SIG-M5 (cell line): ENCODE results near the gene HECW1.
"Not testable (repeated sequence)": the region's sequence is repeated elsewhere in the genome, so short reads cannot be mapped to it uniquely, and the experiment has no call there.

Experiments
- DNase-seq: peaks from one replicate; lab custom pipeline; 2025; lab: John Stamatoyannopoulos, UW

Gene HECW1

DNA sequence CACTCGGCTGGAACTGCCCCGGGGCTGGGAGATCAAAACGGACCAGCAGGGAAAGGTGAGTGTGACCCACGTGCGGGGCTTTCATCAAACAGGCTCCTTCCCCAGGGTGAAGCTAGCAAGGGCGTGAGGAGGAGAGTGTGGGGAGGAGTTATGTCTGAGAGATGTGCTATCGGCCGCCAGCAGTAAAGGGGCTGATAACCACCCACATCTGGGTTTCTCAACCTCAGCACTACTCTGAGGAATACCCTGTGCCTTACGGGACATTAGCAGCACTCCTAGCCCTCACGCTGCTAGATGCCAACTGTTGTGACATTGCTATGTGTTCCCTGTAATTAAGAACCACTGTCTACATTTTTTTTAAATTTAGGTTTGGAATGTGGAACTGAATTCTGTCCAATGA, 356.6 kb downstream of the HECW1 start:
- DNase-seq: no peak

DNA sequence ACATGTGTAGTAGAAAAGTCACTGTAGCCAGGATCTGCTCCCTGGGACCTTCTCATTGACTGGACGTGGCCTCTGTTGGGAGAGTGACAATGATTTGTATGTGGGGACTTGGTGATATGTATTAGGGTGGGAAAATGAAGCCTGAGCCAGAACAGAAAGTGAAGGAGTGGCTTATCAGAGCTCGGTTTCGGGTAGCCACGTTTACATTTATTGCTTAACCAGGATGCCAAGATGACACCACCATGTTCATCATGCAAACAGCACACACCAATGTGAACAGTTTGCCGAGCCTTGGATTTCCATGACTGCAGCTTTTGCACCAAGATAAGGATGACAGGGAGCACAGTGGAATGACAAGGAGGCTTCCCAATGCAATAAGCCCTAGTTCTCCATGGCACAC, 357.7 kb downstream of the HECW1 start:
- DNase-seq: no peak

DNA sequence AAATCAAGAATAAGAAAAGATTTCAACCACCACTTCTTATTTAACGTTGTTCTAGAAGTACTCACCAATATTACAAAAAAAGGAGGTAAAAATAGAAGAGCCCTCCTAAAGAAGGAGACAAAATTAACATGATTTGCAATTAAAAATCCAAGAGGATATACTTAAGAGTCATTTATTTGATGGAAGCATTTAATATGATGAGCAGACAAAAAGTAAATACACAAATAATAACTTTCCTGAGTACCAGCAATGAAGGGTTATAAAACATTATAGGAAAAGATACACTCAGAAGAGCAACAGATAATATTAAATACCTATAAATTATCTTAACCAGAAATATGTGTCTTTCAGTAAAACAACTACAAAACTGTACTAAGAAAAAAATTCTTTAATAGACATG, 363.5 kb downstream of the HECW1 start:
- DNase-seq: no peak

DNA sequence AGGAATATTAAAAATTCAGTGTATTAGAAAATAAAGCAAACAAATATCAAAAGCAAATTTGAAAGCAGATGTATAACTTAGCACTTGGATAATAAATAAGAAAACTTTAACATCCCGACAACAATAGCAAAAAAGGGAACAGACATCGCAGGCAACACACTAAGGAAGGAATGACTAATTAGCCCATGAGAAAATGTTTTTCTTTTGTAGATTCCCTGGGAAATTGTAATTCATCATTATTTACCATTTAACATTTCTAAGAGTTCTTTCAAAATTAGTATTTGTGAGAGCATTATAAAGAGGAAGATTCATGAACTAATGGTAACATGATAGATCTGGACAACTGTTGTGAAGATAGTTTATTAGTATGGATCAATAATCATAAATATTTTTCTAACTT, 364.4 kb downstream of the HECW1 start:
- no peak for DNase-seq

DNA sequence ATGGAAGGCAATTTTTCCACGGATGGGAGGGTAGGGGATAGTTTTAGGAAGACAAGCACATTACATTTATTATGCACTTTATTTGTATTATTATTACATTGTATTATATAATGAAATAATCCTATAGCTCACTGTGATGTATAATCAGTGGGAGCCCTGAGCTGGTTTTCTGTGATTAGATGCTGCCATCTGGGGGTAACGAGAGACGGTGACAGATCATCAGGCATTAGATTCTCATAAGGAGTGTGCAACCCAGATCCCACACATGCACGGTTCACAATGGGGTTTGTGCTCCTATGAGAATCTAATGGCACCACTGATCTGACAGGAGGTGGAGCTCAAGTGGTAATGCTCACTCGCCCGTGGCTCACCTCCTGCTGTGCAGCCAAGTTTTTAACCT, 366.6 kb downstream of the HECW1 start:
- no peak for DNase-seq

DNA sequence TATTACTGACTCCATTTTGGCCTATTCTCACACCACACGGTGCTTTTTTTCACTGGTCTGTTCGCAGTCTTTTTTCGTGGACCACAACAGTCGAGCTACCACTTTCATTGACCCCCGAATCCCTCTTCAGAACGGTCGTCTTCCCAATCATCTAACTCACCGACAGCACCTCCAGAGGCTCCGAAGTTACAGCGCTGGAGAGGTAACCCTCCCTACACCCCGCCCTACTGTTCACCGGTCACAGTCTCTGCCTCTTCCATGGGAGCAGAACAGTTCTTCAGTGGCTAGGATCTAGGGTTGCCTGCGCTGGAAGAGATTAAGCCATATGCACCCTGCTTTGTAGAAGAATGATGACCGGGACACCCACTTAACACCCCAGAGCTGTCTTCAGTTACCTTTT, 367.1 kb downstream of the HECW1 start:
- DNase-seq: no peak

DNA sequence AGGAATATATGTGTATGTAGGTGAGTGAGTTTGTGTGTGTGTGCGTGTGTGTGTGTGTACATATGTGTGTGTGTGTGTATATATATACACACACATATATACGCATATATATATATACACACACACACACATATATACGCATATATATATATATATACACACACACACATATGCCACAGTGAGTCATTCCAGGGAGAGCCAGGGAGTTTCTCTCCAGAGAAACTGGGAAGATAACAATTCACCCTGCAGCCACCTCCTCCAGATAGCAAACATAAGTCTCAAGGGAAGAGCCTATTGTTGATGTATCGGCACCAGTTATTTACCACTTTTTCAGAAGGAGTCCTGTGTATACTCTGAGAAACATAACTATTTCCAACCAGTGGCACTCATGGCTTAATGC, 368.1 kb downstream of the HECW1 start:
- no peak for DNase-seq

DNA sequence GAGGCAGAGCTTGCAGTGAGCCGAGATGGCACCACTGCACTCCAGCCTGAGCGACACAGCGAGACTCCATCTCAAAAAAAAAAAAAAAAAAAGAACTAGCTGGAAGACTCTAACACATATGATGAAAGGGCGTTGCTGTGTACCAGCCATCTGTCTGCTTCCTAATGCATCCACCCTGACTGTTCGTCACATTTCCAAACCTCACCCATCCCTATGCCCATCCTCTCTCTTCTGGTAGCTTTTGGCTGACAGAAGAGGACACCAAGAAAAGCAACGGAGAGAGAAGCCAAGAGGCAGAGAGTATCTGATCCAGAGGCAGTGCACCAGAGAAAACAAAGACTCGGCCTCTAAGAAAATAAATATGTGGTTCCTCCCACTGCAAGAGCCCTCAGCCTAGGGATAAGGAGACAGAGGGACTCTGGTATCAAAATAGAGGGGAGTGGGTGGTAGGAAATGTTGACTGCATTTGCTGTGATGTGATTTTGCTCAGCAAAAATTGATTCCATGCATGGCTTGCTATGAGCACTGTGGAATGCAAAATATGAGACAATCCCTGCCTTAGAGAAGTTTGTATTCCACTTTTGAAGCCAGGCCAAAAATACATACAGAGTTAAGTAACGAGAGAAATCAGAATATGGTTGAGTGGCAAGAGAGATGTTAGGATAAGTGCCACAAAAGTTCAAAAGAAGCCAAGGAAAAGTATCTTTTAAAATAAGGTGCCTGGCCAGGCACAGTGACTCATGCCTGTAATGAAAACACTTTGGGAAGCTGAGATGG, 369.6 kb downstream of the HECW1 start:
- DNase-seq: no peak

DNA sequence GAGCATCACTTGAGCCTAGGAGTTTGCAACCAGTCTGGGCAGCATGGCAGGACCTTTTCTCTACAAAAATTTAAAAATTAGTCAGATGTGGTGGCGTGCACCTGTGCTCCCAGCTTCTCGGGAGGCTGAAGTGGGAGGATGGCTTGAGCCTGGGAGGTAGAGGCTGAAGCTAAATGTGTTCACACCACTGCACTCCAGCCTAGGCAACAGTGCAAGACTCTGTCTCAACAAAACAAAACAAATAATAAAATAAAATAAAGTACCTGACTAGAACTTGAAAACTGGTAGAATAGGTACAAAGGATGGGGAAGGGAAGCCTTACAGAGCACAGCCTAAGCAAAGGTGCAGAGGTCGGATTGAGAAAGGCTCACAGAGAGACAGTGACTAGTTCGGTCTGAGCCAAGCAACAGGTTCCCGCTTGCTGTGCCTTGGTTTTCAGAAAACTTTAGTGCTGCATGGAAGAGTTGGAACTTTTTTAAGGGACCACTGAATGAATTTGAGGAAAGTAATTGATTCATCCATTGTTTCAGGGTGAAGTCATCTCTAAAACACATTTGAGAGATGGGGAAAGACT, 370.3 kb downstream of the HECW1 start:
- DNase-seq: no peak

DNA sequence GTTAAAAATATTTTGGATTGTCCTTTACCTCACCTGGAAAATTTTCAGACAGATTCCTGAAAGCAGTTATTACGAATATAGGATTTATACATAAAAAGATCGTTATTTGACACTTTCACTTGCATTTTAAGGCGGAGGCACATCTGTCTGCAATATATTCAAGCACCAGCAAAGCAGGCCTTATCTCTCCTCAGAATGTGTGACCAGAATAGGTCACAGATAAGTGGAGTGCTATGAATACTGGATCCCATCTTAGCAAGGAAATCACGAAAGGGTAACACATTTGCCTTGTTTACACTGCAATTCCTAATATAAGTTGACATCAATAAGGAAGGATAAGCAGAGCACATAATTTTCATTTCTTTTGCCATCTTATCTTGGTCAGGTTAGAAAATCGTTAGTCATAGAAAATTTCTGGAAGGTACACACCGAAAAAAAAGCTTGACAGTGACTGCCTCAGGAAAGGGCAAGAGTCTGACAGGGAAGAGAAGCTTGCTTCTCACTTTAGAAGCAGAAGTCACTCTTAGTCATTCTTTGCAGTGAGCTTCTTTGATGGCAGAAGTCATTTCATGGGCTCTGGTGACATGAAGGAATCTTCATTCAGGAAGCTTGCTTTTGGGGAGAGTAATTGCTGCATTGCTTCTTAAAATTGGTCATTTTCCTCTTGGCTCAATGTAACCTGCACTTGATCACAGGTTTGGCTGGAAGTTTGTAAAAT, 372.4 kb downstream of the HECW1 start:
- no peak for DNase-seq

DNA sequence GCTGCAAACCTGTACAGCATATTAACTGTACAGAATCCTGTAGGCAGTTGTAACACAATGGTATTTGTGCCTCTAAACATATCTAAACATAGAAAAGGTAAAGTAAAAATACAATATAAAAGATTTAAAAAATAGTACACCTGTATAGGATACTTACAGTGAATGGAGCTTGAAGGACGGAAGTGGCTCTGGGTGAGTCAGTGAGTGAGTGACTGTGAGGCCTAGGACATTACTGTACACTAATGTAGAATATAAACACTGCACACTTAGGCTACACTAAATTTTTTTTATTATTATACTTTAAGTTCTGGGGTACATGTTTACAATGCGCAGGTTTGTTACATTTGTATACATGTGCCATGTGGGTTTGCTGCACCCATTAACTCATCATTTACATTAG, 373.1 kb downstream of the HECW1 start:
- no peak for DNase-seq

DNA sequence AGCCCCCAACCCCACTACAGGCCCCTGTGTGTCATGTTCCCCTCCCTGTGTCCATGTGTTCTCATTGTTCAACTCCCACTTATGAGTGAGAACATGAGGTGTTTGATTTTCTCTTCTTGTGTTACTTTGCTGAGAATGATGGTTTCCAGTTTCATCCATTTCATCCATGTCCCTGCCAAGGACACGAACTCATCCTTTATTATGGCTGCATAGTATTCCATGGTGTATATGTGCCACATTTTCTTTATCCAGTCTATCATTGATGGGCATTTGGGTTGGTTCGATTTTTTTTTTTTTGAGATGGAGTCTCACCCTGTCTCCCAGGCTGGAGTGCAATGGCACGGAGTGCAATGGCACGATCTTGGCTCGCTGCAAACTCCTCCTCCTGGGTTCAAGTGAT, 373.6 kb downstream of the HECW1 start:
- DNase-seq: not testable (repeated sequence)

DNA sequence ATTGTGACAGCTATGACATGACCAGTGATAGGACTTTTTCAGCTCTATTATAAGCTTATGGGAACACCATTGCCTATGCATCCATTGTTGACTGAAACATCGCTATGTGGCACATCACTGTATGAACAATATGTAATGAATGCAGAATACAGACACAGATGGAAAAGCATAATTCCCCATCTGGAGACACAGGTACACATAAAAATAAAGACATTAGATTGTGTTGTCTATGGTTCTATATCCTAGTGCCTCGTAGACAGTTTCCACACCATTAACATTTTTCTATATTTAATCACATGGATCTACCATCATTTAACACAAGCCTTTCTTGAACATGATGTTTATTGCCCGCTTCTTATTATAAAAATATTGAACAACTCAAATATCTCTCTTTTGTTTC, 374.2 kb downstream of the HECW1 start:
- no peak for DNase-seq

DNA sequence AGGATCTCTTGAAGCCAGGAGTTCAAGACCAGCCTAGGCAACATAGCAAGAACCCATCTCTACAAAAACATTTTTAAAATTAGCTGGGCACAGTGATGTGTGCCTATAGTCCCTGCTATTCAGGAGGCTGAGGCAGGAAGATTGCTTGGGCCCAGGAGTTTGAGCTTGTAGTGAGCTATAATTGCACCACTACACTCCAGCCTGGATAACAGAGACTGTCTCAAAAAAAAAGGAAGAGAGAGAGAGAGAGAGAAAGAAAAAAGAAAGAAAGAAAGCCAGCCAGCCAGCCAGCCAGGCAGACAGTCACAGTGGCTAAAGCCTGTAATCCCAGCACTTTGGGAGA, 375.3 kb downstream of the HECW1 start:
- DNase-seq: no peak

DNA sequence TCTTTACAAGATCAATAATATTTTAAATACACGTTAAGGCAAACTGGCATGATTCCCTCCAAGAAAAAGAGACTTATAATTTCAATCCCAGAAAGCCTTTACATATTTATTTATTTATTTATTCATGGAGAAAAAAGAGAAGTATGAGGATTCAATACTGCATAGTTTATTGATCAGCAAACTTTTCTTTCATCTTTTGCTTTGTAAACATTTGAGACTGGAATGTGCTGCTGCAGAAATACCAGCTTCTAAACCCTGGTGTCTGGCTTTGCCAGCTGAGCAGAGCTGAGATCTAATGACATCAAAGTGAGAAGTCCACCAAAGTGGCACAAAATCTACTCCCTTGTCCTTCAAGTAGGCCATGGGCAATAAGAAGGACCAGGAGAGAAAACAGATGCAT, 376.8 kb downstream of the HECW1 start:
- no peak for DNase-seq

DNA sequence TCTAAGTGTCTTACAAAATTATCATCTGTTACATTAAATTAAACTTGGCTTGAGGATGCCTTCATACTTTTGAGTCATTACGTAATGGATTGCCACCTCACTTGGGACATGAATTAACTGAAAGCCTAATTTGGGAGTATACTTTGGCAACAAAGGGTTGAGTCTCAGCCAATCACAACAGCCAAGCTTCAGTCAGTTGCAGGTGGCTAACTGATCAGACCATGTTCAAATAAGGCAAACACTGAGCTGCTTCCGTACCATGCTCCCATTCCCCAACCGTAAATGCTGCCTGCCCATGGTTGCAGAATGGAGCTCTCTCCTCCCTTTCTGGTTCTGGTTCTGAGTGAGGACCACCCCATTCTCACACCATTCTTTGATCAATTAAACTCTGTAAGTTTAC, 377.6 kb downstream of the HECW1 start:
- DNase-seq: no peak

DNA sequence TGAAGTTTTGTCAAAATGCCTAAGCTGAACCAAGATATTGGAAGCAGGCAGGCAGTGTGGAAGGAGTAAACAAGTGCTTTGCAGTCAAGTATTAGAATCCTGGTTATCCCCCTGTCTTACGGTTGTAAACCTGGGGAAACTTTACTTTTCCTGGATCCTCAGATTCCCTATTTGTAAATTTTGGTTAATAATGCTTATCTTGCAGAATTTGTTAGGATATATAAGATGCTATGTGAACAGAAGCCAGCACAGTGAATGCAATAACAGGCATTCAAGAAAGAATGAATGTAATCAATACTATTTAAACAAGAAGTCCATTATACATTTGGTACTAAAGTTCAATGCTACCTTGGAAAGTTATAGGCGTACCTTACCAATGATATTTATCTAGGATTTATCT, 378.7 kb downstream of the HECW1 start:
- DNase-seq: no peak

DNA sequence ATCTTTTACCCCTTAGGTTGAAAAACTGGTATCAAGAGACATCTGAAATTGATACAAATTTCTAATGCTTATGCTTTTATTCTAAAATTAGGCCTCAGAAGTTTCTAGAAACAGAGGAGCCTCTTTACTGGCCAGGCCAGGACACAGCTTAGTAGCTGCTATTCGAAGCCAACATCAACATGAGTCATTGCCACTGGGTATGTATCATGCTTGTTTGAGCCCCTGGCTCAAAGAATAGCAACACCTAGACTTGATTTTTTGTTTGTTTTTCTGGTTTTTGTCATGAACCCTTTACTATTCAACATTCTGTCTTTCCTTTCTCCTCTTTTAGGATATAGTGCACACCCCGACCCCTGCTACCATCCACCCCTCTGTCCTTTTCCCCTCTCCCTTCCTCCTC, 379.5 kb downstream of the HECW1 start:
- DNase-seq: no peak

DNA sequence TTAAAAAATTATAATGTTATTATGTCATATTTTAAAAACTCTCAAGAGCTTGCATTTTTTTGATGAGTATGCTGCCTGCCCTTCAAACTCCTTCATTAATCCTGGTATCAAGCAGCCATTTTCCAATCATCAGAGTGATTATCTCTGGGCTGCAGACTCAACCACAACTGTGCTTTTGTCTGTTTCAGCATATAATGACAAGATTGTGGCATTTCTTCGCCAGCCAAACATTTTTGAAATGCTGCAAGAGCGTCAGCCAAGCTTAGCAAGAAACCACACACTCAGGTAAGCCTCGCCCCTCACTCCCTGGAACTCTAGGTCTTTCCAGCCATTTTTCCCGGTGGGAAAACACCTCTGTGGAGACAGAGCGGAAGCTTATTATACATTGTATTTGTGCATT, 380.4 kb downstream of the HECW1 start:
- DNase-seq: no peak

DNA sequence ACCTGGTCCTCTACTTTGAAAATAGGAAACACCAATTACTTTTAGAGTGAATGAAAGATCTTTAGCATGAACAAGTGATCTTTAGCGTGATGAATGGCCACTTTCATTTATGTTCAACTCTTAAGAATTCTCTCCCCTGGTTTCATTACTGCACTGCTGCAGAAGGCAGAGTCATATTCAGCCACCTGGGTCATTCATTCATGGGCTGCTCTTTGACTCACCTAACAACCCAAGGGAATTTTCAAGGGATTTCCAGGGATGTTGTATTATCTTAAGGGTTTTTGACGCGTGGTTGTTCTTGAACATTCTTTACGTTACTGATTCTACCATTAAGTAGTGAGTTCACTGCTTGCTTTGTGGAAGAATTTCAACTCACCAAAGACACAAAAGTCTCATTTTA, 383.1 kb downstream of the HECW1 start:
- no peak for DNase-seq

DNA sequence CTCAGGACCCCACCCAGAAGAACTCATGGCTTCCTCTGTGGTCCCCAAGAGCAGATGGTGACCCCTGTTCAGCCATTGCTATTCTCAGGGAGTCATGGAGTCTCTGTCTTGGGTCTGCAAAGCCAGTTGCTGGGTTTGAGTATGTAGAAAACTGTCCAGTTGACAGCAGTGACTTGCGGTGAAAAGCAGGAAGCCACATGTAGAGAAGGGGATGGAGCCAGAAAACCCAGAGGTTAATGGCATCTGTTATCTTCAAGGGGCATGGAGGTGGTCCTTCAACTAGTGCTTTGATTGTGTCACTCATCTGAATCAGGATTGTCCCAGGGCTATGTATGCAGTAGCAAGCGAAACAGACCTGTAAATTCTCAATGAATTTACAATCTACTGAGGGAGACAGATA, 384.1 kb downstream of the HECW1 start:
- no peak for DNase-seq

DNA sequence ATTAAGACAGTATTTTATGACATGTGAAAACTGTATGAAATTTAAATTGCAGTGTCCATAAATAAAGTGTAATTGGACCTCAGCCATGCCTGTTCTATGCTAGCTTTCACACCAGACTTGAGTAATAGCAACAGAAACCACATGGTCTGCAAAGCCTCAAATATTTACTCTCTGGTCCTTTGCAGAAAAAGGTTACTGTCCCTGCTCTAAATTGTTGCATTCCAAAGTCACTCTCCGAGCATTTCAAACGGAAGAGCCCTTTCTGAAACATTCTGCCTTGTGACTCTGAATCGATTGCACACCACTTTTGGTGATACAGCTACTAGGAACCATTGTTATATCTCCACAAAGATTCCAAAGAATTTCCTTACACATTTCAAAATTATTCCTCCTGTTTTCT, 389.4 kb downstream of the HECW1 start:
- DNase-seq: no peak

DNA sequence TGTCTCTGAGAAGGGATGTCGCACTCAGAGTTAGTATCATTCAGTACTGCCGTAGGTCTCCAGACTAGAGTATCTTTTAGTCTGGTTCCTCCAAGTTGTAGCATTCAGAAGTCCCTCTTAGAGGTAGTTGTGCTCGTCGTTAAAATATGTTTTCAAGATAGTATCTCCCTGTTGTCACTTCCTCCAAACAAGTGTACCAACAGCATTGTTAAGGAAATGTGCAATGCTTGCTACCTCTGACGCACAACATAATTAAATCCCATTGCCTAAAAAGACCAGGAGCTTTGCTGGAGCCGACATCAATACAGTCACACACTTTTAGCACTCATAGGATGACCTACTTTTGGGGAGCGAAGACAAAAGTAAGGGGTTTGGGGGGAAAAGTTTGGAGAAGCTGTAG, 390.5 kb downstream of the HECW1 start:
- no peak for DNase-seq

DNA sequence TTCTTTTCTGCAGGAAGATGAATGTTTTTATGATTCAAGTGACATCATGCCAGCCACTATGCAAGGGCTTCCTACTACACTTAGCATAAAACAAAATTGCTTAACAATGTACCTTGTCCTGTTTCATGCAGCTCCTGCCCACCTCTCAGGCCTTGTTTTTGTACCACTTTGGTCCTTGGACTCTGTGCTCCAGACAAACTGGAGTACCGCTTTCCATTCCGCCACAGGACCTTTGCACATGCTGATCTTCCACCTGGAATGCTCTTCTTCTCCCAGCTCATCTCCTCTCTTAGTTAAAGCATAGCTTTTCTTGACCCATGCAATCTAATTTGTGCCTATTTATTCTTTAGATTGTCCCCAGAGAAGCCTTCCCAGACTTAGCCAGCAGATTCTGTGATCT, 393.0 kb downstream of the HECW1 start:
- no peak for DNase-seq
